GM18526 (cell line): ENCODE measurements around the gene KCTD2.

Experiments
- POLR2A ChIP-seq: IDR thresholded peaks from 3 replicates; pipeline ENCODE4 v1.6.1; 2011; ENCODE audit not compliant: insufficient read length; ENCODE audit errors: extremely low read depth

The KCTD2 gene

DNA sequence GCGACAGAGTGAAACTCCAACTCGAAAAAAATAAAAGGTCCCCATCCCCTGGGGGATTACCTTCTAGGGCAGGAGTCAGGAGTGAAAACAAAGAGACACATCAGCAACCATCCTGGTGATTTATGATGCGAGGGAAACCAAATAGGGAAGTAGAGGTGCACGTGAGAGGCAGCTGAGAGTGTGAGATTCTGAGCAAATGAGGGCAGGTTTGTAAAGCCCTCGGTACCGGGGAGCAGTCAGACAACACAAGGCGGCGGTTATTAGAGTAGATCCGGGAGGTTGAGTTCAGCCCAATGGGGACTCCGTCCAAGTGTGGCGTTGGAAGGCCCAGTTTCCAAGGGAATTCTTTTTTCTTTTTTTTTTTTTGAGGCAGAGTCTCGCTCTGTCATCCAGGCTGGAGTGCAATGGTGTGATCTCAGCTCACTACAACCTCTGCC is 55.4 kb downstream of the KCTD2 start:
- no peak for TF ChIP-seq POLR2A

DNA sequence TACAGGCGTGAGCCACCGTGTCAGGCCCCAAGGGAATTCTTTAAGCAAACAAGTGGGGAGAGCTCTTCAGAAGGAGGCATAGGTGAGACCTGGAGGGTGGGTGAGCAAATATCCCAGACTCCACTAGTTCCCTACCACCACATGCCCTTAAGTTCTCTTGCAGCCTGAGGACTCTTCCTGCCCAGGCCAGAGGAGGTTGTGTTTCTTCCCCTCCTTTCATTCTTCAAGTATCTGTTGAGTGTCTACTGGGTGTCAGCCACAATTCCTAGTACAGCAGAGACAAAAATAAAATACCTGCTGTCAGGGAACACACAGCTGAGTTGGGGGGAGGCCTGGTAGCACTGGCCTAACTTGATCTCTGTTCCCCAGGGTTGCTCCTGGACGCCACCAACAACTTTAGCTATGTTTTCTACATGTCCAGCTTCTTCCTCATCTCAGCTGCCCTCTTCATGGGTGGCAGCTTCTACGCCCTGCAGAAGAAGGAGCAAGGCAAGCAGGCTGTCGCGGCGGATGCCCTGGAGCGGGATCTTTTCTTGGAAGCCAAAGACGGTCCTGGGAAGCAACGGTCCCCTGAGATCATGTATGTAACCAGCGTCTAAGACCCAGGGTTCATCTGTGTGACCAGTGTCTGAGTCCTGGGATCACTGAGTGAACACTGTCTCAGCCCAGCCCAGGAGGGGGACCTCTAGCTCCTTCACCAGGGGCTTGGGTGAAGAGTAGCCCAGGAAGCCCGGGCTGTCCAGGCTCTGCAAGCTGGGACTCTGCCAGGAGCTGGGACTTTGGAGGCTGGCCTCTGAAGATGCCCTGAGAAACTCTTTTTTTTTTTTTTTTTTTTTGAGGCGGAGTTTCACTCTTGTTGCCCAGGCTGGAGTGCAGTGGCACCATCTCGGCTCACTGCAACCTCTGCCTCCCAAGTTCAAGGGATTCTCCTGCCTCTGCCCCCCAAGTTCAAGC is 56.9 kb downstream of the KCTD2 start:
- no peak for TF ChIP-seq POLR2A

DNA sequence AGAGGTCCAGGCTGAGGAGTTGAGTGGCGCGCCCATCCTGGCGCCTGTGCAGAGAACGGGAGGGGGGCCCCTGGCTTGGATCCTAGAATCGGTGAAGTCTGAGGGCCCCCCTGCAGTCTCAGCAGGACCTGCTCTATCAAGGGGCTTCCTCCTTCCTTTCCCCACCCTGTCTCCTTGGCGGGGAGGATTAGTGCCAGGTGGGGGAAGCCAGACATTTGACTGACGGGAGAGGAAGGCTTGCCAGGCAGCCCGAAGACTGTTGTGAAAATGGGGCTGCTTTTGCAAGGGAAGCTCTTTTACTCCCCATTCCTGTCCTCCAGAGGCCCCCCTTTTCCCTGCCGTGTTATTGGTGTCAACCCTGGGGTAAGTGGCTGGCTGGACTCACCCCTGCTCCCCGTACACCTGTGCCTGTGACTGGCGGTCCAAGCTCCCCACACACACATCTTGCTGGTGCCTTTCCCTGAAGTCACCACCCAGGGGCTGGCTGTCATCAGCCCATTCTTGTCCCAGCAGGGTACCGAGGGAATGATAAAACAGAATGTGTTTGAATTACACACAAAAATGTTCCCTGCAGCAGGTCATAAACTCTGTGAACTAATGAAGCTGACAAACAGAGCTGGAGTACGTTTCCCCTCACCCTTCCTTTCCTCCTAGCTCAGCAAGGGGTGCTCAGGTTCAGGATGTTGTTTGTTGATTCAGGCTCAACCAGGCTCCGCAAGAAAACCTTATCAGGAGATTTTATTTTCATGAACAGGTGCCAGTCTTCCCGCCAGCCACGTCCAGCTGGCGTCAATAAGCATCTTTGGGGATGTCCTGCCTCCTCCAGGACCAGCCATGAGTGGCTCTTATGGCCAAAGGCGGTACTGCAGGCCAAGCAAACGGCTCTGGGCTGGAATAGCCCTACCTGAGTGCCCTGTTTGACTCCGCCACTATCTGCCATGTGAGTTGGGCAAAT is 58.4 kb downstream of the KCTD2 start:
- no peak for TF ChIP-seq POLR2A

DNA sequence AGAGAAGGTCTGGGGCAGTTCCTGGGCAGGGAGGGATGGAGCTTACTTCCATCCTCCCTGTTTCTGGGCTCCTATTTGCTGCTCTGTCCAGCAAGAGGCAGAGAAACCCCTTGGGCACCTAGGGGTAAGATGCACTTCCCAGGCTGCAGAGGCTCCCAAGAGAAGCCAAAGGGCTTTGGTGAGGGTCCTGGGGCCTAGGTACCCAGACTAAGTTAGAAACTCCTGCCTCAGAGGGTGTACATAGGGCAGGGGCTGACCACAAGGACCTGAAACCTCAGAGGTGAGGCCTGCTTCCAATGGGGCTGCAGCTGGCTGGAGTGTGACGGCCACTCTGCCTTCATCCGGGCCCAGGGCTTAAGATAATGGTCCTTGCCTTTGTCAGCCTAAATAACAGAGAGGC is 61.2 kb downstream of the KCTD2 start:
- no peak for TF ChIP-seq POLR2A

DNA sequence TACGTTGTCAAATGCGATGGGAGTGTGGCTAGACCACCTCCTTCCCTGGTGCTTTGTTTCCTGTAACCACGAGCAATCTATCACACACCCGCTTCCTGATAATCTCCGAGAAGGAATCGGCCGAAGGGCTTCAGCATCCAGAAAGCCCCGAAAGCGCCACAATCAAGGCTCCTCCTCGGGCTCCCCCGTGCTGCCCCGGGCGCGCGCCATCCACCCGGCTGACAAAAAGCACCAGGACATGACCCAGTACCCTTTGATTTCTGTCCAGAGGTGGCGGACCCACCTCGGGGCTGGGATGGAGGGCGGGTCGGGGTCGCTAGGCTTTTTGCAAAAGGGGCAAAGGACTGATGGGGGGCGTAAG is 62.0 kb downstream of the KCTD2 start:
- no peak for TF ChIP-seq POLR2A

DNA sequence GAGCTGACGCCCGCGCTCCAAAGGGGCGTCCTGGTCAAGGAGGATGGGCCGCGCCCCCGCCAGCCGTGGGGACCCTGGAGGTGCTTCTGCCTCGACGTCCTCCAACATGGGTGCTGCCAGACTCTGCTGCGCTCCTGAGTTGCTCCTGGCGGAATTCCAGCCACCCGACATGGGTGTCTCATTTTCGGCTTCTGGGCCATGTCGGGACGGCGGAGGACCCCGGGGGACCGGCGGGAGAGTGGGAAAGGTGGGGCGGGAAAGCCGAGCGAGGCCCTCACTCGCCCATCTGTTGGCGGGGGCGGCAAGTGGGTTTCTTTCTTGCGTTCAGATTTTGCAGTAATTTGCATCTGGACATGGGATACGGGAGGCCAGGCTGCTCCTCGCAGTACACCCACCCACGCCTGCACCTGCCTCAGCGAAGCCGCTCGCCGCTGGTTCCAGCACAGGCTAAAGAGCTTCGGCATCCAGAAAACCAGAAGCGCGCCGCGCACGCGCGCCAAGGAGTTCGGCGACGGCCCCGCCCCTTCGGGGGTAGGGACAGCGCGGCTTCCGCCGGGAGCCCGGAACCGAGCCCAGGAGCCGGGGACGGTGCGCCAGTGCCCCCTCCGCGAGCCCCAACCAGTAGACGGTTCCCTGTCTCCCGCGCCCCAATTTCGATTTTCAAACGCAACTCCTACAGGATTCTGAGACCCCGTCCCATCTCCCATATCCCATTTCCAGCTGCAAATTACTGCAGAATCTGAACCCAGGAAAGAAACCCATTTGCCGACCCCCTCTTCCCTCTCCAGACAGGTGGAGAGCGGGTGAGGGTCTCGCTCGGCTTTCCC is 62.6 kb downstream of the KCTD2 start, which contains the start of gene ARMC7:
Gene ARMC7 (plus strand): TSS at position 563 of the 827 bp plus-strand sequence. CDS start 320 bp downstream, outside the sequence.
- TF ChIP-seq POLR2A = peak; percentile 94

DNA sequence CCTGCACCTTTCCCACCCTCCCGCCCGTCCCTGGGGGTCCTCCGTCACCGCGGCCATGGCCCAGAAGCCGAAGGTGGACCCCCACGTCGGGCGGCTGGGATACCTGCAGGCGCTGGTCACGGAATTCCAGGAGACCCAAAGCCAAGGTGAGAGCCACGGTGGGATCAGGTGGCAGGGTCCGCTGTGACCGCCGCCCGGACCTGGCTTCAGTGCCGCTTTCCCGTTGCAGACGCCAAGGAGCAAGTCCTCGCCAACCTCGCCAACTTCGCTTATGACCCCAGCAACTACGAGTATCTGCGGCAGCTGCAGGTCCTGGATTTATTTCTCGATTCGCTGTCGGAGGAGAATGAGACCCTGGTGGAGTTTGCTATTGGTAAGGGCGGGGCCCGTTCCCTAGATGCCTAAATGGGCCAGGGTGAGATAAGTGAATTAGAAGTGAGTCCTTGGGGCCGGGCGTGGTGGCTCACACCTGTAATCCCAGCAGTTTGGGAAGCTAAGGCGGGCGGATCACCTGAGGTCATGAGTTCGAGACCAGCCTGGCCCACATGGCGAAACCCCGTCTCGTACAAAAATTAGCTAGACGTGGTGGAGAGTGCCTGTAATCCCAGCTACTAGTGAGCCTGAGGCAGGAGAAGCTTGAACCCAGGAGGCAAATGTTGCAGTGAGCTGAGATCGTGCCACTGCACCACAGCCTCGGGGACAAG is 63.4 kb downstream of the KCTD2 start:
- TF ChIP-seq POLR2A = no peak

DNA sequence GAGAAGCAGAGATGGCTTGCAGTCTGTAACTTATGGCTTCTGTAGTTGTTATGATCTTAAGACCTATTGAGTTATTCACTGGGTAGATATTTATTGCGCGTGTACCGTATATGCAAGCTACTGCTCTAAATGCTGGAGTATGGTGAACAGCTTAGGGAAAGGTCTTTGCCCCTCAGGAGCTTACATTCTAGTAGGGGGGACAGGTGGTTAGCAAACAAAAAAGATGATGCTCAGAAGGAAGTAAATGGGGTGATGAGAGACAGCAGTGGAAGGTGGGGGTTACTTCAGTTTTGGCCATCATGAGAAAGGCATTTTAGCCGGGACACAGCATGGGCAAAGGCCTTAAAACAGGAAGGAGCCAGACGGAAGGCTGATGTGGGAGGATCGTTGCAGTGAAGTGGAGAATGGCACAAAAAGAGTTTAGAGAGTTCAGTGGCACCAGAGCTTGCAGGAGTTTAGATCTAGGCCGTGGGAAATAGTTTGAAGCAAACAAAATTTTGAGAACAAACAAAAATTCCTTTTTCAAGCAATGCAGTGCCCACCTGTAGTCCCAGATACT is 64.8 kb downstream of the KCTD2 start:
- TF ChIP-seq POLR2A = no peak

DNA sequence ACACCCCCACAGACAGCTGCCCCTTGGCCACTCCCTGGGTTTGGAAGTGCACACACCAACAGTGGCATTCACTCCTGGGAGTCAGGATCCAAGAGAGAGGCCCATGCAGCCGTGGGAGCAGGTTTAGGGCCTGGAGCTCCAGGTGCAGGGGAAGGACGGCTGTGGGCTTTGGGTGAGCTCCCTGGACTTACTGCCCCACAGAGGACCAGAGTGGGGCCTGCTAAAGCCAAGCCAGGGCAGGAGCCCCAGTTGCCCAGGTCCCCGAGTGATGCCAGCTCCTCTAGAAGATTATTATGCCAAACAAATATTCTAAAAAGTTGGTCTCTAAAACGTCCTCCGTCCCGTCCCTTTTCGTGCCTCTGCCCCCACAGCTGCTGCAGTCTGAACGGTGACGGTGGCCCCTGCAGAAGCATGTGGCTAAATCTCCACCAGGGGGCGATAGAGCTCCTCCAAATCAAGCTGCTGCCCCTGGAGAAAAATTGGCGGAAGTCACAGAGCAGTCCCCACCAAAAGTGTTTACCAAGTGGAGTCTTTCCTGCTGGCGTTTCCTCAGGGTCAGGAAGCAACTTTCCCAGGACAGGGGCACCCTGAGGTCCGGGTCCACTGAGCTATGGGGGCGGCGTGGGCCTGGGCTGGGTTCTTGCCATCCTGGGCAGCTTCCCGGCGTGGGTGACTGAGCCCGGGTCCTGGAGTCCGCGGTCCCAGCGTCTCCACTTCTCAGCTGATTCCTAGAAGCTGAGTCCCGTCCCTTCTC is 67.0 kb downstream of the KCTD2 start:
- no peak for TF ChIP-seq POLR2A

DNA sequence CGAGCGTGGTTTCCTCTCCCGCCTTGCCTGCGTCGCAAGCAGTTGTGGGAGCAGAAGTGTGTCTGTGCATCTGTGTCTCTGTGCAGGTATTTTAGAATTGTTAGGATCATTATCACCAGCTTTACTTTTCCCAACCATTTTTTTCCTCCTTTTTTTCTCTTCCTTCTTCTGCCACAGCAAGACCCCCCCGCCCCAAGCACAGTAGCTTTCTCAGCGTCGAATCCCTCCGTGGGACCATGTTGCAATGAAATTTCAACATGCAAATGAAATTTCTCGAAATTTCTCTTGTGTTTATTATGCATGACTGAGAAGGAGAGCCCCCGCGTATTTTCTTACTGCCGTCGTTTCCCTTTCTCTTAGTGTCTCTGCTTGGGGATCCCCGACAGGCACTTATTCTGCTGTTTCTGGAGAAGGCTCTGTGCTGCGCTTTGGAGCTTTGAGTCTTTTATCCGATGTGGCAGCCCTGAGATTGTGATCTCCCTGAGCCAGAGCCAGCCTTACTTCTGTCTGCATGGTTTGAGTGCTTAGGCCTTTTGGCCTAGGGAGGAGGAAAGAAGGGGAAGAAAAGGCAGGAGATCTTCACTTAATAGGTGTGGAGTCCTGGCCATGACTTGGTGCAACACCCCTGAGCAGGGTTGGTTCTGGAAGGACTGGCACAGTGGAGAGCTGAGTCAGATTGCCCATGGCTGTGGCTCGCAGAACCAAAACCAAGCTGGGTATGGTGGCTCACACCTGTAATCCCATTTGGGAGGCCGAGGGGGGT is 67.7 kb downstream of the KCTD2 start:
- TF ChIP-seq POLR2A = no peak
